ENCODE data around the gene ST14. TPM values are rescaled to one million over a fixed set of nuclear protein-coding genes. Genes with fewer than 3 reads are reported as not detected.

ST14 gene
- total RNA-seq, 1 donor from 2014 or later: 0.12 TPM

- TF ChIP-seq CTCF (IDR thresholded peaks at IDR 0.05; ENCODE audit: partially characterized antibody, unreplicated experiment): no peak
- Mint-ChIP-seq H3K36me3 (ENCODE audit: unreplicated experiment) (no peaks in the 10 kb centered on the region), H3K4me1 (ENCODE audit: low read depth, unreplicated experiment) (peaks cover 10% of the 10 kb centered on the region), H3K27ac (ENCODE audit: unreplicated experiment) (no peak overlapping the region), H3K27me3 (ENCODE audit: unreplicated experiment) (peaks cover 10% of the 10 kb centered on the region), H3K9me3 (ENCODE audit: unreplicated experiment) (peaks cover 6% of the 10 kb centered on the region), H3K4me3 (ENCODE audit: unreplicated experiment) (no peak overlapping the region)
- DNase-seq: no peak
Measured at GRCh38 chr11:130217133-130218031, 57.8 kb downstream of the ST14 start.

- Mint-ChIP-seq H3K9me3 (ENCODE audit: unreplicated experiment) (peaks cover 6% of the 10 kb centered on the region), H3K27ac (ENCODE audit: unreplicated experiment) (no peak overlapping the region), H3K4me1 (ENCODE audit: low read depth, unreplicated experiment) (peaks cover 8% of the 10 kb centered on the region), H3K4me3 (ENCODE audit: unreplicated experiment) (no peak overlapping the region), H3K27me3 (ENCODE audit: unreplicated experiment) (peaks cover 10% of the 10 kb centered on the region), H3K36me3 (ENCODE audit: unreplicated experiment) (no peaks in the 10 kb centered on the region)
- no peak for TF ChIP-seq CTCF (IDR thresholded peaks at IDR 0.05; ENCODE audit: partially characterized antibody, unreplicated experiment)
- no peak for DNase-seq
Measured at GRCh38 chr11:130218501-130219070, 59.0 kb downstream of the ST14 start.

GRCh38 chr11:130219148-130219547 is 59.6 kb downstream of the ST14 start:
- DNase-seq: no peak
- H3K9me3 Mint-ChIP-seq (ENCODE audit: unreplicated experiment): peaks cover 6% of the 10 kb centered on the region
- H3K27me3 Mint-ChIP-seq (ENCODE audit: unreplicated experiment): peaks cover 8% of the 10 kb centered on the region
- H3K27ac Mint-ChIP-seq (ENCODE audit: unreplicated experiment): no peak overlapping the region
- H3K4me1 Mint-ChIP-seq (ENCODE audit: low read depth, unreplicated experiment): peaks cover 8% of the 10 kb centered on the region
- H3K4me3 Mint-ChIP-seq (ENCODE audit: unreplicated experiment): no peak overlapping the region
- H3K36me3 Mint-ChIP-seq (ENCODE audit: unreplicated experiment): no peaks in the 10 kb centered on the region
- TF ChIP-seq CTCF (IDR thresholded peaks at IDR 0.05; ENCODE audit: partially characterized antibody, unreplicated experiment): no peak

GRCh38 chr11:130220311-130221035 is 60.9 kb downstream of the ST14 start:
- H3K27ac Mint-ChIP-seq (ENCODE audit: unreplicated experiment): no peak overlapping the region
- no peak for TF ChIP-seq CTCF (IDR thresholded peaks at IDR 0.05; ENCODE audit: partially characterized antibody, unreplicated experiment)

More at GRCh38 chr11:130220311-130221035, 60.9 kb downstream of the ST14 start:
- Mint-ChIP-seq H3K4me3 (ENCODE audit: unreplicated experiment) (no peak overlapping the region), H3K27me3 (ENCODE audit: unreplicated experiment) (peaks cover 7% of the 10 kb centered on the region), H3K4me1 (ENCODE audit: low read depth, unreplicated experiment) (peaks cover 8% of the 10 kb centered on the region), H3K36me3 (ENCODE audit: unreplicated experiment) (no peaks in the 10 kb centered on the region), H3K9me3 (ENCODE audit: unreplicated experiment) (peaks cover 6% of the 10 kb centered on the region)
- no peak for DNase-seq

All from glutamatergic neuron (in vitro differentiated cells).